ENCODE measurements around the gene ZNF862.

The ZNF862 gene

DNA sequence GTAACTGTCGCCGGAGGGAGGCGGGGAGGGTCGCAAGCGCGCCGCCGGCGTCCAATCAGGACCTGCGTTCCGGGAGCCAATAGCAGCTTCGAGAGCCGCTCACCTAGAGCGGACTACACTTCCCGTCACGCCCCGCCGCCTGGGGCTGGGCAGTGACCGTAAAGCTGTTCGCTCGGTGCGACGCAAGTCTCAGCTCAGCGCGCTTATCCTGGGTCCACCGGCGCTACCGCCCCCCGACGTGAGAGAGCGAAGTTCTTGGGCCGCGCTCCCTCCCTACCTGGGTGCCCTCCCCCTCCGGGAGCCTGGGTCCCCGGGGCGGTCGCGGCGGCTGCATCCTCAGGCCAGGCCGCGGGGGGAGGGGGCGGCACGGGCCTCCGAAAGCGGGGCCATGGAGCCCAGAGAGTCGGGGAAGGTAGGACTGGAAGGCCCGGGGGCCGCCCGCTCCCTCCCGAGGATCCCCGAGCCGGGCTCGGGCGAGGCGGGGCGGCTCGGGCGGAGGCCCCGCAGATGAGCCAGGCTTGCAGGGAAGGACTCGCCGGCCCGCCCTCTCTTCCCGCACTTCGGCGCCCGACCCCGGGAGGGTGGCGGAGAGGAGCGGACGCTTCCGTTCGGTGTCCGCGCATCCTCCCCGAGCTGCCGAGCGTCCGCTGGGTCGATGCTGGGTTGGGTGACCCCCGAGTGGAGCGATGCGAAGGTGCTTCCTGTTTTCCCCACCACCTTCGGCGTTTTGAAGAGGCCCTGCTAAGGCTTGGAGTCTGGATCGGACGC is at the start of gene ZNF862:
ZNF862 (plus strand) TSS at position 152 of the 768 bp plus-strand sequence; CDS start at position 389, 237 bp downstream.
- in situ Hi-C loops (cut with HindIII; ENCODE audit: low sequenced_read_pairs), result no loop called here
- DNase-seq (ENCODE audit: low read depth, low spot score), result peak; percentile 99
- TF ChIP-seq, protein P1, sequence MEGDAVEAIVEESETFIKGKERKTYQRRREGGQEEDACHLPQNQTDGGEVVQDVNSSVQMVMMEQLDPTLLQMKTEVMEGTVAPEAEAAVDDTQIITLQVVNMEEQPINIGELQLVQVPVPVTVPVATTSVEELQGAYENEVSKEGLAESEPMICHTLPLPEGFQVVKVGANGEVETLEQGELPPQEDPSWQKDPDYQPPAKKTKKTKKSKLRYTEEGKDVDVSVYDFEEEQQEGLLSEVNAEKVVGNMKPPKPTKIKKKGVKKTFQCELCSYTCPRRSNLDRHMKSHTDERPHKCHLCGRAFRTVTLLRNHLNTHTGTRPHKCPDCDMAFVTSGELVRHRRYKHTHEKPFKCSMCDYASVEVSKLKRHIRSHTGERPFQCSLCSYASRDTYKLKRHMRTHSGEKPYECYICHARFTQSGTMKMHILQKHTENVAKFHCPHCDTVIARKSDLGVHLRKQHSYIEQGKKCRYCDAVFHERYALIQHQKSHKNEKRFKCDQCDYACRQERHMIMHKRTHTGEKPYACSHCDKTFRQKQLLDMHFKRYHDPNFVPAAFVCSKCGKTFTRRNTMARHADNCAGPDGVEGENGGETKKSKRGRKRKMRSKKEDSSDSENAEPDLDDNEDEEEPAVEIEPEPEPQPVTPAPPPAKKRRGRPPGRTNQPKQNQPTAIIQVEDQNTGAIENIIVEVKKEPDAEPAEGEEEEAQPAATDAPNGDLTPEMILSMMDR (IDR thresholded peaks at IDR 0.05; ENCODE audit: low read depth, low read length), result peak; percentile 0
- H3K4me3 ChIP-seq (ENCODE audit: low read depth, low read length), result peak within 1 kb of the TSS; percentile 86

DNA sequence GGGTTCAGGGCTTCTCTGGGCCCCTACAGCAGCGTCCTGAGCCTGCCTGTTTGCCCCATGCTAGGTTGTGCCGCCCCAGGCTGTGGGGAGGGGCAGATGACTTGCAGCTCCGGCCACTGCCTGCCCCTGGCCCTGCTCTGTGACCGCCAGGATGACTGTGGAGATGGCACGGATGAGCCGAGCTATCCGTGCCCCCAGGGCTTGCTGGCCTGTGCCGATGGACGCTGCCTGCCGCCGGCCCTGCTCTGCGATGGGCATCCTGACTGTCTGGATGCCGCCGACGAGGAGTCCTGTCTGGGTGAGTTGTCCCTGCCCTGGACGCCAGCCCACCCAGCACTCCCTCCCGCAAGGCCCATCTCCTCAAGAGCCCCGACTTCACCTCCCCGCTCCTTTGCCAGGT is 49.1 kb upstream of the ZNF862 start:
- in situ Hi-C loops (cut with HindIII; ENCODE audit: low sequenced_read_pairs), result no loop called here
- no peak for DNase-seq (ENCODE audit: low read depth, low spot score)
- TF ChIP-seq, protein P1 (IDR thresholded peaks at IDR 0.05; ENCODE audit: low read depth, low read length), result no peak
- no peak overlapping the region for H3K4me3 ChIP-seq (ENCODE audit: low read depth, low read length)

DNA sequence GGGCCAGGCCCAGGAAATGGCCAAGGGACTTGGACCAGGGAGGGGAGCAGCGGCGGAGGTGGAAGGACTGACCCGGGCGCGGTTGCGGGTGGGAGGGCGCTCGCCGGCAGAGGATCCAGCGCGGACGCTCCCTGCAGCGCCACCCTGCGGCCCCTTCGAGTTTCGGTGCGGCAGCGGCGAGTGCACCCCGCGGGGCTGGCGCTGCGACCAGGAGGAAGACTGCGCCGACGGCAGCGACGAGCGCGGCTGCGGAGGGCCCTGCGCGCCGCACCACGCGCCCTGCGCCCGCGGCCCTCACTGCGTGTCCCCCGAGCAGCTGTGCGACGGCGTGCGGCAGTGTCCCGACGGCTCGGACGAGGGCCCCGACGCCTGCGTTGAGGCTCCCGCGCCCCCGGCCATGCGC is 48.0 kb upstream of the ZNF862 start:
- in situ Hi-C loops (cut with HindIII; ENCODE audit: low sequenced_read_pairs), result no loop called here

DNA sequence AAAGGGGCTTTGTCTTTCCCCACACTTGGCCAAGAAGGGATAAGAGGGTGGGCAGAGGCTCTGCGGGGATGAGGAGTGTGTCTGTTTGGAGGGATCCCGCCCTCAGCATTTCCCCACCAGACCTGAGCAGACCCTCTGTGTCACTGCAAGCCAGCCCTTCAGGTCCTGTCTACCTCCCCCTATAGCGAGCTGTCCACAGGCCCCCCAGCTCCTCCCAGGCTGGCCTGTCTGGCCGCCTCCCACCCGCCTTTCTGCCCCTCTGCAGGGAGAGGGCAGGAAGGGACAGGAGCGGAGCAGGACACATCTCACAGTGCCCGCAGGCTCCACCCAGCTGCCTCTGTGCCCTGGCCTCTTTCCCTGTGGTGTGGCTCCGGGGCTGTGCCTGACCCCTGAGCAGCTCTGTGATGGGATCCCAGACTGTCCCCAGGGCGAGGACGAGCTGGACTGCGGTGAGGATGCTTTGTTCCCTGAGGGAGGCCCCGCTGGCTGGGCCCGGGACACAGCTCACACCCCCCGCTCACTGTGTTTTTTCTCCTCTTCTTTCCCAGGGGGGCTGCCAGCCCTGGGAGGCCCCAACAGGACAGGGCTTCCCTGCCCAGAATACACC is 47.3 kb upstream of the ZNF862 start:
- in situ Hi-C loops (cut with HindIII; ENCODE audit: low sequenced_read_pairs), result no loop called here
- TF ChIP-seq, protein P1 (IDR thresholded peaks at IDR 0.05; ENCODE audit: low read depth, low read length), result no peak
- H3K4me3 ChIP-seq (ENCODE audit: low read depth, low read length), result no peak overlapping the region
- no peak for DNase-seq (ENCODE audit: low read depth, low spot score)

More for the DNA sequence above, 48.0 kb upstream of the ZNF862 start:
- TF ChIP-seq, protein P1 (IDR thresholded peaks at IDR 0.05; ENCODE audit: low read depth, low read length), result peak; percentile 41
- no peak for DNase-seq (ENCODE audit: low read depth, low spot score)
- no peak overlapping the region for H3K4me3 ChIP-seq (ENCODE audit: low read depth, low read length)

DNA sequence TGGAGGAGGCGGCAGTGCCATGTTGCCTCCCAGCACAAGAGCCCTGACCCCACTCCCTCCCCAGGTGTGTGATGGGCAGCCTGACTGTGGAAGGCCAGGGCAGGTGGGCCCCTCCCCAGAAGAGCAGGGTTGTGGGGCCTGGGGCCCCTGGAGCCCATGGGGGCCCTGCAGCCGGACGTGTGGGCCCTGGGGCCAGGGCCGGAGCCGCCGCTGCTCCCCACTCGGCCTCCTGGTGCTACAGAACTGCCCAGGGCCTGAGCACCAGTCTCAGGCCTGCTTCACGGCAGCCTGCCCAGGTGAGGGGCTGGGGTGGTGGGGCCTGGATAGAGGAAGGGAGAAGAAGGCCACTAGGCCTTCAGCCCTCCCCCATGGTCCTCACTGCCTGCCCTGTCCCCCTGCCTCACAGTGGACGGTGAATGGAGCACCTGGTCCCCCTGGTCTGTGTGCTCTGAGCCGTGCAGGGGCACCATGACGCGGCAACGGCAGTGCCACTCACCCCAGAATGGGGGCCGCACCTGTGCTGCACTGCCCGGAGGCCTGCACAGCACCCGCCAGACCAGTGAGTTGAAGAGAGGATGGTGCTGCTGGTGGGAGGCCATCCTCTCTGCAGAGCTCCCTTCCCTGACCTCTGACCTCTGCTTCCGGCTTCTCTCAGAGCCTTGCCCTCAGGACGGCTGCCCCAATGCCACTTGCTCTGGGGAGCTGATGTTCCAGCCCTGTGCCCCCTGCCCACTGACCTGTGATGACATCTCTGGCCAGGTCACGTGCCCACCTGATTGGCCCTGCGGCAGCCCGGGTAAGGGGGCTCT is 46.6 kb upstream of the ZNF862 start:
- H3K4me3 ChIP-seq (ENCODE audit: low read depth, low read length), result no peak overlapping the region
- no peak for DNase-seq (ENCODE audit: low read depth, low spot score)
- TF ChIP-seq, protein P1 (IDR thresholded peaks at IDR 0.05; ENCODE audit: low read depth, low read length), result no peak
- in situ Hi-C loops (cut with HindIII; ENCODE audit: low sequenced_read_pairs), result no loop called here

DNA sequence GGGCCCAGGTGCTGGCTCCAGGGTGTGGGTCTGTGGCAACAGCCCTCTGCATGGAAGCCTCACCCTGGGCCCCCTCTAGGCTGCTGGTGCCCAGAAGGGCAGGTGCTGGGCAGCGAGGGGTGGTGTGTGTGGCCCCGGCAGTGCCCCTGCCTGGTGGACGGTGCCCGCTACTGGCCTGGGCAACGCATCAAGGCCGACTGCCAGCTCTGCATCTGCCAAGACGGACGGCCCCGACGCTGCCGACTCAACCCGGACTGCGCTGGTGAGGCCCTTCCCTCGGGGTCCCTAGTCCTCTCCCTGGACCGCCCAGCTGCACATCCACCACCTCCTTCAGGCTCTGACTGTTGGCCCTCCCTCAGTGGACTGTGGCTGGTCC is 46.0 kb upstream of the ZNF862 start:
- TF ChIP-seq, protein P1 (IDR thresholded peaks at IDR 0.05; ENCODE audit: low read depth, low read length), result no peak
- in situ Hi-C loops (cut with HindIII; ENCODE audit: low sequenced_read_pairs), result no loop called here
- no peak overlapping the region for H3K4me3 ChIP-seq (ENCODE audit: low read depth, low read length)
- no peak for DNase-seq (ENCODE audit: low read depth, low spot score)

Data from astrocyte of the spinal cord (primary cell).